Activated T-helper 1 cell treated with Interleukin-2 at 50 U/mL for 16 hours (primary cell): ENCODE measurements around the gene IGLL5.
"Not testable (repeated sequence)": the region's sequence is repeated elsewhere in the genome, so short reads cannot be mapped to it uniquely, and the experiment has no call there.

Experiments used
- DNase-seq: peaks from one replicate; pipeline ENCODE4 v3.0.0-alpha.2; 2020; ENCODE audit warnings: low read depth

The IGLL5 gene

GRCh38 chr22:22900527-22901205, 13.1 kb downstream of the IGLL5 start:
- DNase-seq = not testable (repeated sequence)

DNA sequence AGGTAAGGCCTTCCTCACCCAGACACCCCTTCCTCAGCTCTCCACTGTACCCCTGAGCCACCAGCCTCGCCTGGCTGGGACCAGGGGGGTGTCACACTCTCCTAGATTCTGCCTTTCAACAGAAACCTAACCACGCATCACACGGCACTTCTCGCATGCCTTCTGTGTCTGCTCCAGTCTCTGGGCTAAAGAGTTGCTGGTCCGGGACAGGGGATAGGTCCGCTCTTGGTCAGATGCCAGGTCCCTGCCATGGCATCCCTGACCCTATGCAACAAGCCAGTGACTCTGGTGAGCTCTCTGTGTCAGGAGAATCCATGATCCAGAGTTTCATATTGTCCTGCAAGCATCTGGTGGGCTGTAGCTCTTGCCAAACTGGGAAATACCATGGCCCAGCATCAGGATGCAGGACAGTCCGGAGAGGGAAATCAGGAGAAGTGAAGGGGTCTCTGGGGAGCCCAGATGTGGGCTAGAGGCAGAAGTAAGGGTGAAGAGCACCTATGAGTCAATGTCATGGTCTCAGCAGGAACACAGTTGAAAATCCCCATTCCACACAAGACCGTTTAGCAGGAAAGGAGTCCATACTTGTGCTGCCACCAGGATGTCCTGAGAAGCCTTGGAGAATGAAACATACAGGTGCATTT, 14.1 kb downstream of the IGLL5 start:
- DNase-seq = no peak

- no peak for DNase-seq
Measured at GRCh38 chr22:22902247-22903001, 14.8 kb downstream of the IGLL5 start.

DNA sequence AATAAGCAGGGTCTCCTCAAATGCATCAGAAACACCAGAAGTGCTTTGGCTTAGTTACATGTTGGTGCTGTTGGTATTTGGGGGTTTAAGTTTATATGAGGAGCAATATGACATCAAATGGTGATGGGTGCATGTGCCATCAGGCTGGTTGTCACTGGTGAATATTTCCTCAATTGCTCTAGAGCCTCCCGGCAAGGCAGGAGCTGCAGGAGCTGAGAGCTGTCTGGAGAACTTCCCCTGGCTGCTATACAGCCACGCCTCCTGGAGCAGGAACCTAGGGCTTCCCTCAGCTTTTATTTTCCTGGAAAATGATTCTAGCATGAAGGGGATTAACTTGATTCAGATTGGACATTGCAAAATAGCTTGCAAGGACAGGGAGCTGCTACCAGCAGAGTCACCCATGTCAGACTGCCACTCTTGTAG, 15.8 kb downstream of the IGLL5 start:
- no peak for DNase-seq

DNA sequence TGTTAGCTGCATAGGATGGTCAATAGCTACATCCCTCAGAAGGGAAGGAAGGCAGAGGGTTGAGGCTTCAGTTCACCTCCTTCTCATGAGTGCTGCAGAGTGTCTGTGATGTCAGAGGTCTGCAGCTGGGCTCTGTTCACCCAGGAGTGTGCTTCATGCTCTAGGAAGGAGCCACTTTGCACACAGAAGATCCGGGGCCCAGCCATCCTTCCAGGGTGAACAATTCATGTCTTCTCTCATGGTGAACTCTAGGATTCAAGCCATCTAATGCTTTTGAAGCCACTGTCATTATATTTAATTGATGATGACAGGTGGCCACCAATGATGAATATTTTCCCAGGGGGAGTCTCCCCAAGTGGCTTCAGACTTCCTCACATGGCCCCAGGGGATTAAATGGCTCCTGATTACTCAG, 16.2 kb downstream of the IGLL5 start:
- not testable (repeated sequence) for DNase-seq

- DNase-seq = not testable (repeated sequence)
Measured at GRCh38 chr22:22904736-22905135, 17.1 kb downstream of the IGLL5 start.

DNA sequence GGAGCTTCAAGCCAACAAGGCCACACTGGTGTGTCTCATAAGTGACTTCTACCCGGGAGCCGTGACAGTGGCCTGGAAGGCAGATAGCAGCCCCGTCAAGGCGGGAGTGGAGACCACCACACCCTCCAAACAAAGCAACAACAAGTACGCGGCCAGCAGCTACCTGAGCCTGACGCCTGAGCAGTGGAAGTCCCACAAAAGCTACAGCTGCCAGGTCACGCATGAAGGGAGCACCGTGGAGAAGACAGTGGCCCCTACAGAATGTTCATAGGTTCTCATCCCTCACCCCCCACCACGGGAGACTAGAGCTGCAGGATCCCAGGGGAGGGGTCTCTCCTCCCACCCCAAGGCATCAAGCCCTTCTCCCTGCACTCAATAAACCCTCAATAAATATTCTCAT, 18.8 kb downstream of the IGLL5 start:
- not testable (repeated sequence) for DNase-seq

- no peak for DNase-seq
Measured at GRCh38 chr22:22906907-22907550, 19.4 kb downstream of the IGLL5 start.

DNA sequence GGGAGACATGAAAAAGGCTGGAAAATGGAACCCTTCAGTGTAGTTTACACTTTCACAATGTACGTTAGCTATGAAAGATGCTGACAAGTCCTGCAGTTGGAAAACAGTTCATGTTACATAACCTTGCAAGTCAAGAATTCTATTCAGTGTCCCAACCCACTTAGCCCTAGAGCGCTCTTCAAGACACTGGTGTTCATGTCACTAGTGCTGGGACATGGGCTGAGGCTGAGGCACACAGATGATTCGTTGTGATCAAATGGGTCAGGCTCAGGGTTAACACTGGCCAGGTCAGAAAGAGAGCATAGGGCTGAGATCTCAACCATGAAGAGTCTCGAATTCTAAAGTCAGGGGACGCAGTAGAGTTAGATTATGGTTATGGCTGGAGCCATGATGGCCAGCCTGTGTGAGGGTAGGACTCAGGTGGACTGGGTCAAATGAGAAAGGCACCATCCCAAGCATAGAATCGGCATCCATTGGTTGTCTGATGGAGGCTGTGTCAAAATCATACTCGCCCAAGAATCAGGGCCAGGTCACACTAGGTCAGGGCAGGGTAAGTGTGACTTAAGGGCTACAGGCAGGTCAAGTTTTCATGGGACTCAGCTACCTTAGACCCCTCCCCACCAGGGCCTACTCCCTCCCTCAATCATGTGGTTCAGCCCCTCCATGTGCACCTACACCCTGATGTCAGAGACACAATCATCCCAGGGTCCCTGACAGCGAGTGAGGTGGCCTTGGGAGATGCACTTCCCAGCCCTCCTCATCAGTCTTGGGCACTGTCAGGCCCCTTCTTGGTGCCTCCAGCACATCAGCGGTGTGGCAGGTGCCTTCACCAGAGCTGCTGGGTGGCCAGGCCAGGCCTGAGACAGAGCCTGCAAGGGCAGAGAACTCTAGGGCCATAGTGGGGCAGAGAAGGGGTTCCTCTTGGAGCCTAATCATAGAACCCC, 20.2 kb downstream of the IGLL5 start:
- no peak for DNase-seq

DNA sequence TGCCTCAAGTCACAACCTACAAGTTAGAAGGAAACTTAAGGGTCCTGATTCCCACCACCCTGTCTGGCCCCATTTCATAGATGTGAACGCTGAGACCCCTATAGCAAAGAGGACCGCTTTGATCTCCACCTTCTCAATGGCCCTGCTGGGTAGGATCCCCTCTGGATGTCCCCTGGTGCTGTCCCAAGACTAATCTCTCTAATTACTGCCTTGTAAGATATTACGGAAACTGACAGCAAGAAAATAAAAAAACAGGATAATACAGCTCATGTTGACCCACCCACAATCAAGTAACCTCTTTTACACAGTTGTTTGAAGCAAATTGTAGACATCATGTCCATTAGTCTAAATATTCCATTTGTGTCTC, 20.9 kb downstream of the IGLL5 start:
- no peak for DNase-seq

- no peak for DNase-seq
Measured at GRCh38 chr22:22908941-22909604, 21.5 kb downstream of the IGLL5 start.

DNA sequence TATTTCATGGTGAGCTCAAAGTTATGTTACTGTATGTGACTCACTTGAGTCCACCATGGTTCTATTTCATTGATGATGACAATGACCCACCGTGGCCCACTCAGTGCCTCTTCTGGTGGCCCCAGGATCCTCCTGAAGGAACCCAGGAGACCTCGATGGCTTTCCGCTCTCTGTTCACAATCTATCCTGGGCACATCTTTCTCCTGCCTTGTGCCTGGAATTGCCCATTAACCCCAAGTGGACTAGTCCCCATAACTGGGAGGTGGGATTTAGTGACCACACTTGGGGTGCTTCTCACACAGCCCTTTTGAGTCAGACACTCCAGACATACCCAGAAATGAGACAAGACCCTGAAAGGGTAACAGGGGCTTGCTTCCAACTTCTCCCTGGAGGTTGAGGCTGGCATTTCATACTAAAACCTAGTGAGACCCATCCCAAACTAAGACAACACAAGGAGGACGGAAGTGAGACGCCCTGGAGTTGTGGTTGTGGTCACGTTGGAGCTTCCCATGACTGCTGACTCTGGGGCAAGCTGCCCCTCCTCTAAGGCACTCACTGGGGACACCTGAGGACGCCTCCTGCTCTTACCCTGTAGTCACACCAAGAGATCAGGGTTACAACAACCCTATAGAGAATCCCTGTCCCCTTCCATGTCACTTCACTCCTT, 22.1 kb downstream of the IGLL5 start:
- no peak for DNase-seq

DNA sequence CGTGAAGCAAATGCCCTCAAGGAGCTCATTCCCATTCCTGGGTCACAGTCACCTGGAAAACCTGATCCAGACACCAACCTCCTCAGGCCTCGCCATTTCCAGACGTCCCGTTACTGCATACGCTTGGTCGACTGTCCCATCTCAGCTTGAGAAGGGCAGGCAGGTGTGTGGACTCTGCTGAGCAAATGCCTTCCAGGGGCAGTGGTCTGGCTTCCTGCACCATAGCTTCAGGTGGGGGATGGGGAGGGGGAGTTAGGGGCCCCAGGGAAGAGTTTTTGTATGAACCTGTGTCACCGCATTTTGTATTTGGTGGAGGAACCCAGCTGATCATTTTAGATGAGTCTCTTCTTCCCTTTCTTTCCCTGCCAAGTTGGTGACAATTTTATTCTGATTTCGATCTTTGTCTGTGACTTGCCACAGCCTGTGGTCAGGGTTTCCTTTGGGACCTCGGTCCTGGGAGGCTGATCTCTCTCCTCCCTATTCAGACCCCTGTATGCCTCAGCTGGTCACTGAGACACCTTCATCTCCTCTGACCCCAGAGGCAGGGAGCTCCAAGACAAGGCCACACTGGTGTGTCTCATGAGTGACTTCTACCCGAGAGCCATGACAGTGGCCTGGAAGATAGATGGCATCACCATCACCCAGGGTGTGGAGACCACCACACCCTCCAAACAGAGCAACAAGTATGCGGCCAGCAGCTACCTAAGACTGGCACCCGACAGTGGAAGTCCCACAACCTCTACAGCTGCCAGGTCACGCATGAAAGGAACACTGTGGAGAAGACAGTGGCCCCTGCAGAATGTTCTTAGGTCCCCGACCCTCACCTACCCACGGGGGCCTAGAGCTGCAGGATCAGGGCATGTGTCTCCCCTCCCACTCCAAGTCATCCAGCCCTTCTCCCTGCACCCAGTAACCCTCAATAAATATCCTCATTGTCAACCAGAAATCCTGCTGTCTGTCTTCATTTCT, 22.9 kb downstream of the IGLL5 start:
- no peak for DNase-seq

- DNase-seq = no peak
Measured at GRCh38 chr22:22911327-22912134, 23.9 kb downstream of the IGLL5 start.

DNA sequence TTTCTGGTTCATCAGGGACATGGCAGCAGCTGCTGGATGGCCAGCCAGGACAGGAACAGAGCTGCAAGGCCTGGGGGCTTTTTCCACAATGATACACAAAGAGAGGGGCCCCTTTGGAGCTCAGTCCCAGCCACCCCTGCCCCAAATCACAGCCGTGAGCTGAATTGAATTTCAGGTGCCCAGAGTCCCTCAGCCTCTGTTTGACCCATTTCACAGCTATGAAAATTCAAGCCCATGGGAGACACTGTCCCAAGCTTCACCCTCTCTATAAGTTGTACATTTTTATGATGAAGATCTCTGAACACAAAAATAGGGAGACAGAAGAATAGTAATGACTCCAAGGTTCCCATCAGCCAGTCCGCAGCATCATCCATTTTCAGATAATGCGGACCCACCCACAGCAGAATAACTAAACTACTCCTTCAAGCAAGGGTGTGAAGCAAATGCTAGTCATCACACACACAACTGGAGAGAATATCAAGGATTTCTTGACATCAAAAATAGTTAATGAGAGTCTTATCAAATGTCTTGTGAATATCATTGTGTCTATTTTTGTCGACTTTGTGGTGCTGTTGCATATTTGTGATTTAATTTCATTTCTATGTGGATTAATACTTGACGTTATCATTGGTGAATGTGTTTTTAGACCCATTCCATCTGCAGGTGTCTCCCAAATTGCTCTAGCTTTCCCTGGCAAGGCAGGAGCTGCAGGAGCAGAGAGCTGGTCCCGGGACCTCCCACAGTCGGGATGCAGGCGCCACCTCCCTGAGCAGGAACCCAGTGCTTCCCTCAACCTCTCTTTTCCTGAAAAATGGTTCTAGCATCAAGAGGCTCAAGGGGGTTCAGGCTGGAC, 24.7 kb downstream of the IGLL5 start:
- no peak for DNase-seq

- DNase-seq = no peak
Measured at GRCh38 chr22:22912988-22913253, 25.3 kb downstream of the IGLL5 start.

DNA sequence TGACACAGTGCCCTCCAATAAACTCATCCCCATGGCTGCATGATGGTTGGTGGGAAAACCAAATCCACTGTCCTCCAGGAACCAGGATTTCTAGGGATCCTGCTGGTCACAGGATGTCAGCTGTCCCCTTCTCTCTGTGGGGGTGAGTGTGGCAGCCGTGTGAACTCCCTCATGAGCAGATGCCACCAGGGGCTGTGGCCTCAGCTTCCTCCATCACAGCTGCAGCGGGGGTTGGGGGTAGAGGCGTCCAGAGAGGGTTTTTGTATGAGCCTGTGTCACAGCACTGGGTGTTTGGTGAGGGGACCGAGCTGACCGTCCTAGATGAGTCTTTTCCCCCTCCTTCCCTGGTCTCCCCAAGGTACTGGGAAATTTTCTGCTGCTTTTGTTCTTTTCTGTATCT, 26.4 kb downstream of the IGLL5 start:
- DNase-seq = no peak
